Measurements from ENCODE around the gene ADAMTS7. TPM values are rescaled to one million over a fixed set of nuclear protein-coding genes. Genes with fewer than 3 reads are reported as not detected.
"Not testable (repeated sequence)": the region's sequence is repeated elsewhere in the genome, so short reads cannot be mapped to it uniquely, and the experiment has no call there.

Gene ADAMTS7
- total RNA-seq, 1 donor from 2014 or later, result 27.4 TPM

GRCh38 chr15:78763796-78764241, 47.4 kb downstream of the ADAMTS7 start:
- no peak for TF ChIP-seq CTCF (IDR thresholded peaks at IDR 0.05; ENCODE audit: insufficient read depth, low read length, poor library complexity, severe bottlenecking)
- Histone ChIP-seq H3K4me3 (ENCODE audit: low read depth, low read length) (no peak overlapping the region), H3K36me3 (ENCODE audit: control insufficient read depth, insufficient read depth, low read length) (no peaks in the 10 kb centered on the region), H3K27me3 (ENCODE audit: control insufficient read depth, insufficient read depth, low read length) (no peaks in the 10 kb centered on the region)
- no peak for DNase-seq (ENCODE audit: low read depth)

GRCh38 chr15:78762985-78763795, 48.1 kb downstream of the ADAMTS7 start:
- DNase-seq (ENCODE audit: low read depth), result no peak
- H3K4me3 ChIP-seq (ENCODE audit: low read depth, low read length), result no peak overlapping the region
- no peak for TF ChIP-seq CTCF (IDR thresholded peaks at IDR 0.05; ENCODE audit: insufficient read depth, low read length, poor library complexity, severe bottlenecking)
- H3K27me3 ChIP-seq (ENCODE audit: control insufficient read depth, insufficient read depth, low read length), result no peaks in the 10 kb centered on the region
- H3K36me3 ChIP-seq (ENCODE audit: control insufficient read depth, insufficient read depth, low read length), result no peaks in the 10 kb centered on the region

GRCh38 chr15:78762386-78762961, 48.8 kb downstream of the ADAMTS7 start:
- H3K27me3 ChIP-seq (ENCODE audit: control insufficient read depth, insufficient read depth, low read length); H3K36me3 ChIP-seq (ENCODE audit: control insufficient read depth, insufficient read depth, low read length); H3K4me3 ChIP-seq (ENCODE audit: low read depth, low read length); DNase-seq (ENCODE audit: low read depth): not testable (repeated sequence)

- no peak overlapping the region for H3K4me3 ChIP-seq (ENCODE audit: low read depth, low read length)
- TF ChIP-seq CTCF (IDR thresholded peaks at IDR 0.05; ENCODE audit: insufficient read depth, low read length, poor library complexity, severe bottlenecking), result no peak
- H3K27me3 ChIP-seq (ENCODE audit: control insufficient read depth, insufficient read depth, low read length), result no peaks in the 10 kb centered on the region
- no peak for DNase-seq (ENCODE audit: low read depth)
- H3K36me3 ChIP-seq (ENCODE audit: control insufficient read depth, insufficient read depth, low read length), result no peaks in the 10 kb centered on the region
These were observed 49.3 kb downstream of the ADAMTS7 start for GRCh38 chr15:78761891-78762385.

GRCh38 chr15:78761475-78761874, 49.8 kb downstream of the ADAMTS7 start:
- not testable (repeated sequence) for H3K4me3 ChIP-seq (ENCODE audit: low read depth, low read length); DNase-seq (ENCODE audit: low read depth); H3K27me3 ChIP-seq (ENCODE audit: control insufficient read depth, insufficient read depth, low read length); H3K36me3 ChIP-seq (ENCODE audit: control insufficient read depth, insufficient read depth, low read length)

GRCh38 chr15:78761020-78761419, 50.2 kb downstream of the ADAMTS7 start:
- TF ChIP-seq CTCF (IDR thresholded peaks at IDR 0.05; ENCODE audit: insufficient read depth, low read length, poor library complexity, severe bottlenecking), result no peak
- Histone ChIP-seq H3K4me3 (ENCODE audit: low read depth, low read length) (no peak overlapping the region), H3K36me3 (ENCODE audit: control insufficient read depth, insufficient read depth, low read length) (no peaks in the 10 kb centered on the region), H3K27me3 (ENCODE audit: control insufficient read depth, insufficient read depth, low read length) (no peaks in the 10 kb centered on the region)
- DNase-seq (ENCODE audit: low read depth), result no peak

GRCh38 chr15:78760091-78760882, 51.0 kb downstream of the ADAMTS7 start:
- H3K36me3 ChIP-seq (ENCODE audit: control insufficient read depth, insufficient read depth, low read length); H3K27me3 ChIP-seq (ENCODE audit: control insufficient read depth, insufficient read depth, low read length); H3K4me3 ChIP-seq (ENCODE audit: low read depth, low read length); DNase-seq (ENCODE audit: low read depth): not testable (repeated sequence)

GRCh38 chr15:78759361-78759998, 51.8 kb downstream of the ADAMTS7 start:
- DNase-seq (ENCODE audit: low read depth); H3K4me3 ChIP-seq (ENCODE audit: low read depth, low read length); H3K27me3 ChIP-seq (ENCODE audit: control insufficient read depth, insufficient read depth, low read length); H3K36me3 ChIP-seq (ENCODE audit: control insufficient read depth, insufficient read depth, low read length): not testable (repeated sequence)

GRCh38 chr15:78758486-78759200, 52.6 kb downstream of the ADAMTS7 start:
- not testable (repeated sequence) for H3K27me3 ChIP-seq (ENCODE audit: control insufficient read depth, insufficient read depth, low read length)

More at GRCh38 chr15:78758486-78759200, 52.6 kb downstream of the ADAMTS7 start:
- not testable (repeated sequence) for DNase-seq (ENCODE audit: low read depth); H3K4me3 ChIP-seq (ENCODE audit: low read depth, low read length); H3K36me3 ChIP-seq (ENCODE audit: control insufficient read depth, insufficient read depth, low read length)
